NB4 (cell line): ENCODE measurements around the gene EGLN2.

Experiments used
- CTCF ChIP-seq: IDR thresholded peaks from one replicate; pipeline ENCODE4 v1.5.1; 2012; ENCODE audit warnings: low read depth, low read length
- MYC ChIP-seq: IDR thresholded peaks from 2 replicates; pipeline ENCODE4 v1.6.1; 2011; ENCODE audit warnings: low read depth, low read length
- POLR2A ChIP-seq: IDR thresholded peaks from 2 replicates; pipeline ENCODE4 v1.6.1; 2011; ENCODE audit warnings: mild to moderate bottlenecking; ENCODE audit not compliant: insufficient read length; ENCODE audit errors: extremely low read depth
- TF ChIP-seq, protein P1 (sequence below): IDR thresholded peaks from 2 replicates; pipeline ENCODE4 v1.6.1; 2011; ENCODE audit warnings: low read depth, low read length

DNA sequence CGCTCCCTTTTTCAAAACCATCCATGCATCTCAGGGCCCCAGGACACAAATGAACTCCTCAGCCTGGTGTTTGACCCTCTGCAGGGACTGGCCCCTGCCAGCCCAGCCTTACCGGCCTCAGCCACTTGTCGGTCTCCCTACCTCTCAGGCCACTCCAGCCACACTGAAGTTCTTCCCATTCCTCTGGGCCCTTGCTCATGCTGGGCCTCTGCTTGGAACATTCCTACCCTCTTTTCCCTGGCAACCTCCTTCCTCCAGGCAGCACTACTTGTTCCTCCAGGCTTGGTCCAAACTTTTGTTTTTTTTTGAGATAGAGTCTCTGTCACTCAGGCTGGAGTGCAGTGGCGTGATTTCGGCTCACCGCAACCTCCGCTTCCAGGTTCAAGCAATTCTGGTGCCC, 7.6 kb upstream of the EGLN2 start:
- TF ChIP-seq CTCF, result no peak
- TF ChIP-seq, protein P1, sequence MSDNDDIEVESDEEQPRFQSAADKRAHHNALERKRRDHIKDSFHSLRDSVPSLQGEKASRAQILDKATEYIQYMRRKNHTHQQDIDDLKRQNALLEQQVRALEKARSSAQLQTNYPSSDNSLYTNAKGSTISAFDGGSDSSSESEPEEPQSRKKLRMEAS, result no peak
- TF ChIP-seq POLR2A, result no peak
- no peak for TF ChIP-seq MYC
